Epithelial cell of esophagus (primary cell): ENCODE results near the gene KRR1.

ENCODE experiments used
- DNase-seq: peaks from one replicate; pipeline ENCODE4 v3.0.0; 2010; ENCODE audit warnings: low read depth
- H3K4me3 ChIP-seq: 2 replicates; pipeline ENCODE4 v1.5.1; 2011; ENCODE audit warnings: mild to moderate bottlenecking, low read length, control low read depth
- CTCF ChIP-seq: IDR thresholded peaks from 2 replicates; pipeline ENCODE4 v1.5.1; 2011; ENCODE audit warnings: low read depth, mild to moderate bottlenecking, low read length, control low read depth, inconsistent platforms; ENCODE audit not compliant: insufficient read depth; ENCODE audit errors: missing control alignments

Gene KRR1

GRCh38 chr12:75505706-75506312 lies 5.6 kb downstream of the KRR1 start:
- H3K4me3 ChIP-seq, result no peak overlapping the region
- peak; percentile 59 for TF ChIP-seq CTCF
- DNase-seq, result peak; percentile 51

GRCh38 chr12:75503866-75504265 lies 7.5 kb downstream of the KRR1 start:
- no peak overlapping the region for H3K4me3 ChIP-seq
- TF ChIP-seq CTCF, result no peak
- no peak for DNase-seq

GRCh38 chr12:75503459-75503858 lies 8.0 kb downstream of the KRR1 start:
- no peak for DNase-seq
- no peak for TF ChIP-seq CTCF
- no peak overlapping the region for H3K4me3 ChIP-seq

GRCh38 chr12:75491169-75491568 lies 20.2 kb downstream of the KRR1 start:
- H3K4me3 ChIP-seq, result no peak overlapping the region
- no peak for DNase-seq
- no peak for TF ChIP-seq CTCF

- DNase-seq, result peak; percentile 79
- no peak for TF ChIP-seq CTCF
- no peak overlapping the region for H3K4me3 ChIP-seq
Measured at GRCh38 chr12:75489613-75490210, 21.7 kb downstream of the KRR1 start.

- DNase-seq, result no peak
- H3K4me3 ChIP-seq, result no peak overlapping the region
- TF ChIP-seq CTCF, result no peak
Measured at GRCh38 chr12:75489187-75489586, 22.2 kb downstream of the KRR1 start.

GRCh38 chr12:75488553-75488952 lies 22.9 kb downstream of the KRR1 start:
- peak; percentile 26 for TF ChIP-seq CTCF
- H3K4me3 ChIP-seq, result no peak overlapping the region
- peak; percentile 39 for DNase-seq
